OCI-M1 (cell line): ENCODE measurements around the gene TMEM190.
"Not testable (repeated sequence)": the region's sequence is repeated elsewhere in the genome, so short reads cannot be mapped to it uniquely, and the experiment has no call there.

ENCODE experiments used
- DNase-seq: peaks from one replicate; lab custom pipeline; 2025; lab: John Stamatoyannopoulos, UW

TMEM190 gene

DNA sequence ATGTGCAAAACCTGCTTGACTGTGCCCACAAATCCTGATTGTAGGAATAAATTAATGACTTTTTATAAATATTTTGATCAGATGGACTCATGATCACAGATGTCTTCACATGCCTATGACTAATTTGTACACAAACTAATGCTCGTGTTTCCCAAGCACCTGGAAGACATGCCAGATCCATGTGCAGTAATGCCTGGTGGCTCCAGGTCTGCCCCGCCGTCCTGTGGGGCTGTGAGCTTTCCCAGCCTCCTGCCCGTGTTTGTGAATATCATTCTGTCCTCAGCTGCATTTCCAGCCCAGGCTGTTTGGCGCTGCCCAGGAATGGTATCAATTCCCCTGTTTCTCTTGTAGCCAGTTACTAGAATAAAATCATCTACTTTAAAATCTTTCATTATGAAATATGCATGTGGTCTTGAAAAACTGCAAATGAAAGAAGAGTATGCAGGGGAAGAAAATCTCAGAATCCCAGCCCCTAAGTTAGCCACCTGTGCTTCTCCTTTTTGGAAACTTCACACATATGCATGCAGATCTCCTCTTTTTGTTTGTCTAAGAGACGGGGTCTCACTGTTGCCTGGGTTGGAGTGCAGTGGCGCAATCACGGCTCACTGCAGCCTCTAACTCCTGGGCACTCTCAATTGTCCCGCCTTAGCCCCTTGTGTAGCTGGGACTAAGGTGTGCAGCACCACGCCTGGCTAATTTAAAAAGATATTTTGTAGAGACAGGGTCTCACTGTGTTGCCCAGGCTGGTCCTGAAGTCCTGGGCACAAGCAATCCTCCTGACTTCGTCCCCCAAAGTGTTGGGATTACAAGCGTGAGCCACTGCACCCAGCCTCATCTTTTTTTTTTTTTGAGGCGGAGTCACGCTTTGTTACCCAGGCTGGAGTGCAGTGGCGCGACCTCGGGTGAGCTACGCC lies 15.3 kb downstream of the TMEM190 start:
- no peak for DNase-seq

DNA sequence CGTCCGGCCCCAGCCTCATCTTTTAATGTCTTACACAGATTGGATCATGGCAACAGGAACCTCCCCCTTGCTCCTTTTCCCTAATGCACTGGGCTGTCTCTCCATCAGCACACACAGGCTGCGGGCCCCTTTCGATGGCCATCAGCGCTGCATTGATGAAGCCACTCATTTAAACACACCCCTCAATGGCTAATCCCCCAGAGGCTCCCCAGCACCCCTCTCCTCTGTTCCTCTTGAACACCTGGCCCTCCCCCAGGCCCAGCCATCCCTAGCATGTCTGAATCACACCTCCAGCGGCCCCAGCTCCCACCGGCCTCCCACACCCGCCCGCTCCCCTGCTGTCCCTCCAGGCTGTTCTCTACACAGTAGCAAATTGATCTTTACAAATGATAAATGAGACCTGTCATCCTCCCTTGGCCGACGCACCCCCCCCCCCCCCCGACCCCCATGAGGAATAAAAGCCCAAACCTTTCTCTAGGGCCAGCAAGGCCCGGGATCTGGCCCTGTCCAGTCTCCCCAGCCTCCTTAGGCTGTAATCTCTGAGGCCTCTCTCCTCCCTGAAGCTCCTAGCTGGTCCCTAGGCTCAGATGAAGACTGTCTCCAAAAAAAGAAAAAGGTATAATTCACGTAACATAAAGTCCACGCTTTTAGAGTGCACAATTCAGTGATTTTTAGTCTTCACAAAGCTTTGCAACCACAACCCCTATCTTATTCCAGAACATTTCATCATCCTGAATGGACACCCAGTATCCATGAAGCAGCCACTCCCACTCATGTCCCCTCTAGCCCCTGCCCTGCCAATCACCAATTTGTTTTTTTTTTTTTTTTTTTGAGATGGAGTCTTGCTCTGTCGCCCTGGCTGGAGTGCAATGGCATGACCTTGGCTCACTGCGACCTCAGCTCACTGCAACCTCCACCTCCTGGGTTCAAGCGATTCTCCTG lies 16.5 kb downstream of the TMEM190 start:
- DNase-seq, result no peak

DNA sequence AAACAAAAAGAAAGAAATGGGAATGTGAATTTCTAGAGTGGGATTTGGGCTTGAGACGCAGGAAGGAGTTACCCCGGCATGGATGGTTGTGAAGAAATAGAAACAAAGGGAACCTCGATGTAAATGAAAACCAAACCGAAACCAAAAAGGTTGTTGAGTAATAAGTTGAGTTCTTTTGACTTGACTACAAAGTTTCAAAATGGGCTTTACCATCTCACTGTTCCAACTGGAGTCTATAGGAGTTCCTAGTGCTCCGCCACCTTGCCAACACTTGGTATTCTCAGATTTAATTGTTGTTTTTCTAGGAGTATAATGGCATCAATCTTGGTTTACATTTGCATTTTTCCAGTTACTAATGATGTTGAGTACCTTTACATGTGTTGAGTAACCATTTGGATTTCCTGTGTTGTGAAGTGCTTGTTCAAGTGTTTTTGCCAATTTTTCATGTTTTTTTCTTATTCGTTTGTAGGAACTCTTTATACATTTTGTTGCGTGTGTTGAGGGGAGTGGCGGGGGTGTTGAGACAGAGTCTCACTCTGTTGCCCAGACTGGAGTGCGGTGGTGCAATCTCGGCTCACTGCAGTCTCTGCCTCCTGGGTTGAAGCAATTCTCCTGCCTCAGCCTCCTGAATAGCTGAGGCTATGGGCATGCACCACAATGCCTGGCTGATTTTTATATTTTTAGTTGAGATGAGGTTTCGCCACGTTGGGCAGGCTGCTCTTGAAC lies 21.7 kb downstream of the TMEM190 start:
- no peak for DNase-seq

DNA sequence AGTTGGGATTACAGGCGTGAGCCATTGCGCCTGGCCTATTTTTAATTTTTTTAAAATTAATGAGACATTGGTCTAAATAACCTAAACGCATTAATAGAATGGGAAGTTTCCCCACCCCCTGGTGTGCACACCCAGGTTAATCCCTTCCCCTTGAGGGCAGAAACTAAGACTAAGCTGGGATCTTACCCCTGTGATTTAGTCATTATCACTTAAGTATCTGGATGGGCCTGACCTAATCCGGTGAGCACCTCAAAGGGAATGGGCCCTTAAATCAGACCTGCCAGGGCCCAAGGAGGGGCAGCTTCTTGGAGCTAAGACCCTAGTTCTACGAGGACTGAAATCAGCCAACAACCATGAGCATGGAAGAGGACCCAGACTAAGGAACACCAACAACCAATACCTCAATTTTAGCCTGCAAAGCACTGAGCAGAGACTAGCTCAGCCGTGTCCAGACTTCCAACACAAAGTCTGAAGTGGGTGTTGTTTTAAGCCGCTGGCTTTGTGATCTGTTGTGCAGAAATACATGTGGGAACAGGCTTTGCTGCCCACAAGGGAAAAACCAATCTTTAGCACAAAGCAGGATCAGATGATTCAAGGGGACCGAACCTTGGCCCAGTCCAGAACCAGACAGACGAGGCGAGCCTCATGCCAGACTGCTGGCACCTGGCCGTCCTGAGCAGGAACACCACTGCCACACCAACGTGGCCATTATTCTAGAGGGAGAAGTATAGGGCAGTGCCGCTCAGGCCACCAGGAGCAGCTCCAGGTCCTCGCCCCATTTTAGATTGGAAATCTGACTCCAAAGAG lies 23.9 kb downstream of the TMEM190 start:
- no peak for DNase-seq

DNA sequence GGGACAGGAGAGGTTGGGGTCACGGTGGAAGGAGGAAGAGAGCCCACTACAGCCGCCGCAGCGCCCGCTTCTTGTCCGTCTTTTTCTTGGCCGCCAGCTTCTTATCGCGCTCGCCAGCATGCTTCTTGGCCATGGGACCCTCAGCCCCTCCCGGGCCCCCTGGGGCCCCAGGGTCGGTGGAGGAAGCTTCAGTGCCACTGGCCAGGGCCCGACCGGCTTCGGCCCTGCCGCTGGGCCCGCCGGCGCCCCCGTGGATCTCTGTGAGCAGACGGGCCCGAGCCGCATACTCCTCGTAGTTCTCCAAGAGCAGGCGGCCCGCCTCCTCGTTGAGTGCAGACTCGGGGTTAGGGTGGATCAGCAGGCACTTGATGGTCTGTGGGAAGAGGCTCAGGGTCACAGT lies 24.8 kb downstream of the TMEM190 start:
- not testable (repeated sequence) for DNase-seq

DNA sequence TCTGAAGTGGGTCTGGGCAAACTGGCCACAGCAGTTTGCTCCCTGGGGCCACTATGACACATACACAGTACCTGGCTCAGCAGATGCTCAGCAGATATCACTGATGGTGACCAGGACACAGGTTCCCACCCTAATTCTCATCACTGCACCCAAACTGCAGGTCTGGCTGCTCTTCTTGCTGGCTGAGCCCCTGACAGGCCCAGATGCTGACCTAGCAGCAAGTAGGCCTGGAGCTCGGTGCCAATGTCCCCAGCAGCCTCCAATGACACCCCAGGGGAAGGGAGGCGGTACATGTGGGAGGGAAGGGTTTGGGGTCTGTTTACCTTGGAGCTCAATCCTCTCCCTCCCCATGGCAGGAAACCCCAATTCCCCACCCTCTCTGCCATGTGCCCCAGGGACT lies 25.9 kb downstream of the TMEM190 start:
- DNase-seq, result no peak

DNA sequence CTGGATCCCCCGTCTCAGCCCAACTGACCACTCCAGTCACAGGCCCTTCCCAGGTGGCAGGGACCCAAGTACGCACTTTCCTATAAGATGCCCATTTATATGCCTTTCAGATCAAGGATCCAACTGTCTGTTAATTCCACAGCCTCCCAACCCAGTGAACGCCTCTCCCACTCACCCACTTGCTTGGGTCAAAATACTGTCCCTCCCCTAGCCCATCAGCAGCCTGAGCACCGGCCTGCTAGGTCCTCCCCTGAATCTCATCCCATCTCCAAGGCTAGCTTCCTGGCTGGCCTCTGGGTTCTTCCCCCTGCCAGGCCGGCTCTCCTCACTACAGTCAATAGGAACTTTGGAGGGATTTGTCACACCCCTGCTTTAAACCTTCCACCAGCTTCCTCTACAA lies 29.0 kb downstream of the TMEM190 start:
- DNase-seq, result no peak

DNA sequence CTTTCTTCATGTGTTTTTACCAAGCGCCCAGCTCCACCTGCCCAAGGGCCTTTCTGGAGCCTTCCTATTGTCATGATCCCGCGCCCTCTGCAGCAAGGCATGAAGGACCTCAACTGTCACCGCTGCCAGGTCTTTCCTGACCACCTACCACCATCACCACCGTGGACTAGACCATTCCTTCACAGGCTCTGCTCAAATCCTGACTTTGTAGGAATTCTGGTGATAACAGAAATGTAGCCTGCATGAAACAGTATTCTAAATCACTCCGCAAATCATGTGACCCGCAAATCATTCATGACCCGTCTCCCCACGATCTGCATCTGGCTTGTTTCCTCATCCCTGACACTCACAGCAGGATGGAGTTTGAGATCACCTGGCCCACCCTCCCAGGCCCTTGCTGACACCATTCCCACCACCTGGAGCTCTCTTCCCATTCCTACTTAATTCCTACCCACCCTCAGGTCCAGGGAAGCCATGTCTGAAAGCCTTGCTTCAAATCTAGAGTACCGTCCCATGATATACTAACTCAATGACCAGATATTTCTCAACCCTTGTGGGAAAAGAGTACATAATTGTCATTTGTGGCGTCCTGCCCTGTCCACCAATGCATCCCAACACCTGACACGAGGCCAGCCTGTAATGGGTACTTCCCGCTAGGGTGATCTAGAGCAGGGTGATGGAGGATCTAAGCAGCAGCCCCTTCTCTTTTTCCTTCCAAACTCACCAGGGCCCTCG lies 29.6 kb downstream of the TMEM190 start:
- DNase-seq, result no peak

DNA sequence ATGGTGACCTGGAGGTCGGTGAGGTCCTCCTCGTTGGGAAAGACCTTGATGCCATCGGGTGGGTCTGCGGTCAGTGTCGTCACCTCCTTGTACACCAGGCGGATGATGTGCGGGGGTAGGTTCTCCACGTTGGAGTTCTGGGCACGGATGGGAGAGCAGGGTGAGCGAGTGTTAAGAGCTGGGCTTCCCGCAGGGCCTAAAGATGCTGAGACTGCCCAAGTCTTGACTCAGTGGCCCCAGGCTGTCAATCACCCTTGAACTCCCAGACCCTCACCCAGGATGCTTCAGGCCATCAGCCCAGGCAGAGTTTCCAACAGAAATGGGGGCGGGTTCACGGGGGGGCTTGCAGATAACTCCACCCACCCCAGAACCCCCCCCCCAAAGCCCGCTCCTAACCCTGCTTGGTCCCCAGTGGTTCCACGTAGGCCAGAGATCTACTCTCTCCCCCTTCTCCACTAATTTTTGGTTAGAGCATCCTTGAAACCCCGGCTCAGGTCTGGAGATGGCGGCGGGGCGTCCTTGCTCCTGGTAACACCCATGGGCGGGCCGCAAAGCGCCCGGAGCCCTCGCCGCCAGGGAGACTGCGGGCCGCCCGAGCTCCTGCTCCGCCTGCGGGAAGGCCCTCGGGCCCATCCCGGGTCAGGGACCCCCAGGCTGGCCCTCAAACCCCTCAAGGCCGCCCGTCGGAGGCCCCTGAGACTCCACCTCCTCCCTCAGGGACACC lies 30.4 kb downstream of the TMEM190 start:
- no peak for DNase-seq

DNA sequence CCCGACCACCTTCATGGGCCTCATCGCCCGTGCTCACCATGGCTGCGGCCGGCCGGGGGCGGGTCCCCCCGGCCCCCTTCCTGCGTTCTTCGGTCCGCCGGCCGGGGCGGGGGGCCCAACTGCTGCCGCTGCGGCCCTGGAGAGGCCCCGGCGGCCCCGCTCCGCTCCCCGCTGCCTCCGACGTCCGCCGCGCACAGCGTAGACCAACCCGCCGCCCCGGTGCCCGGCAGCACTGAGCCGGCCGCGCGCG lies 30.8 kb downstream of the TMEM190 start, which contains the start of gene UBE2S:
TSS of gene UBE2S (minus strand) at position 239 of the 250 bp plus-strand sequence. CDS start at position 40, 199 bp downstream.
- not testable (repeated sequence) for DNase-seq

DNA sequence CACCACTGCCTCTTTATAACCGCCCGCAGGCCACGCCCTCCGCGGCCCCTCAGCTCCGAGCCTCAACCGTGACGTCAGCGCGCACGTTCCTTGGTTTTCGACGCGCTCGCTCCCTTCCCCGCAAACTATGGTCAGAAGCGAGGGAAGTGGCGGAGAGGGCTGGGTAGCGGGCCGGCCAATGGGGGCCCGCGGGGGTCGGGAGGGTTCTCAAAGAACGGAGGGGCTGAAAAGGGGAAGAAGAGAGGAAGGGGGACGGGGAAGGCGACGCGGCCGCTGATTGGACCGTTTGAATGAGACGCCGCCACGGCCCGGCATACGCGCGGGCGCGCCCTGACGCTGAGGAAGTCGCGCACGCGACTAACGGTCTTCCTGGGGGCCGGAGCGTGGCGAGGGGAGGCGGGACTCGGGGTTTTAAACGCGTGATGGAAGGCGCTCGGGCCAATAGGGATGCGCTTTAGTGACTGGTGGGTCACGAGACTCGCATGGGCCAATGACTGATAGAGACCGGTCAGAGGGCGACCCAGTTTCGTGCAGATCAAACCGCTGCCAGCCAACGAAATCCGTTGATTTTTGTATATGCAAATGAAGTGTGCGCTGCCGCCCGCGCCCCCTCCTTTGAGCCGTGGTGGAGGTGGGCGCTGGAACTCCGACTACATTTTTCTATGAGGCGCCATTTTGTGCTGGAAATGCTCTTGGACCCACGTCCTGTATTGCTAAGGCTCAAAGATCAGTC lies 31.3 kb downstream of the TMEM190 start:
- peak; percentile 100 for DNase-seq

DNA sequence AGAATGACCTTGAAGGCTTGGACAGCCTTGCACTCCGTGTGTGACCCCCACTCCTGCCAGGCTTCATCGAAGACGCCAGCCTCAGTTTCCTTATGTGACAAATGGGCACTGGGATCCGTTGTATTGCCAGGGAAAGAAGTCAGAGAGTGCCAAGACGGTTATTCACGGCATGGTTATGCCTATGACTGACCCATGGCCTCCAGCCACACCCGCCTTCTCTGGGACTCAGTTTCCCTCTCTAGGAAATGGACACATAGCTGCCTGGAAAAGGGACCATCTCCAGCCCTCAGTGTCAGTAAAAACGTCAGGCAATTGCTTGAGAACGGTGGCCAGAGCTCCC lies 31.9 kb downstream of the TMEM190 start:
- peak; percentile 60 for DNase-seq

DNA sequence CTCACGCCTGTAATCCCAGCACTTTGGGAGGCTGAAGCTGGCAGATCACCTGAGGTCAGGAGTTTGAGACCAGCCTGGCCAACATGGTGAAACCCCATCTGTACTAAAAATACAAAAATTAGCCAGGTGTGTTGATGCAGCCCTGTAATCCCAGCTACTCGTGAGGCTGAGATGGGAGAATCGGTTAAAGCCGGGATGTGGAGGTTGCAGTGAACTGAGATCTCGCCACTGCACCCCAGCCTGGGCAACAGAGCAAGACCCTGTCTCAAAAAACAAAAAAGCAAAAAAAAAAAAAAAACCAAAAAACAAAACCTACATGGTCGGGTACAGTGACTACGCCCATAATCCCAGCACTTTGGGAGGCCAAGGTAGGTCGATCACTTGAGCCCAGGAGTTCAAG lies 32.6 kb downstream of the TMEM190 start:
- not testable (repeated sequence) for DNase-seq

DNA sequence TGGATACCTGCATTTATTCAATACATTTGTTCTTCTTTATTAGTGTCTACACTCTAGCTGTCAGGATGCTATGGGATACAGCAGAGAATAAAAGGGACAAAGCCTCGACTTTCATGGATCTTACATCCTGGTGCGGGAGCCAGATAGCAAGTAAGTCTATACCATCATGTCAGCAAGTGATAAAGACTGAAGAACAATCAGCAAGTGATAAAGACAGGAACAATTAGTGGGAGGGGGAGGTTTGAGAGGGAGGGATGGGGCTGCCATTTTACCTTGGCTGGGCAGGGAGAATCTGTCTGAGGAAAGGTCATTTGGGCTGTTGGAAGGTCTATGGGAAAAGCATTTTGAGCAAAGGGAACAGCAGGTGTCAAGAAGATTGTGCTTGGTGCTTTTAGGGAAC lies 33.5 kb downstream of the TMEM190 start:
- DNase-seq, result no peak

DNA sequence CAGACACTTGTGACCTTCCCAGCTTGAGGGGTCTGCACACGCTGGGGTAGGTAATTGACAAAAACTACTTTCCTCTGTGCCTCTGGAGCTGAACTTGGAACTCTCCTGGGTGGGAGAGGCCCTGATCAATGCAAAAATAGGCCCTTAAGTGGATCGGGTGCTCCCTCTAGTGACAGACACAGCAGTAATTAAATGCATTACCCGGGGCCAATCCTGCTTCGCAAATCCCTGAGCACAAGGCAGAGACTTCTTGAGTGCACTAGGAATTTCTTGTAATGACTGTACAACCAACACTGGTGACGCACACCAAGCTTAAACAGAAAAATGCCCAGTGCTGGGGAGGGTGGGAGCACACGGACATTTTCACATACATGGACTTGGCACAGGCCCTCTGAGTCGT lies 41.6 kb downstream of the TMEM190 start:
- peak; percentile 86 for DNase-seq

DNA sequence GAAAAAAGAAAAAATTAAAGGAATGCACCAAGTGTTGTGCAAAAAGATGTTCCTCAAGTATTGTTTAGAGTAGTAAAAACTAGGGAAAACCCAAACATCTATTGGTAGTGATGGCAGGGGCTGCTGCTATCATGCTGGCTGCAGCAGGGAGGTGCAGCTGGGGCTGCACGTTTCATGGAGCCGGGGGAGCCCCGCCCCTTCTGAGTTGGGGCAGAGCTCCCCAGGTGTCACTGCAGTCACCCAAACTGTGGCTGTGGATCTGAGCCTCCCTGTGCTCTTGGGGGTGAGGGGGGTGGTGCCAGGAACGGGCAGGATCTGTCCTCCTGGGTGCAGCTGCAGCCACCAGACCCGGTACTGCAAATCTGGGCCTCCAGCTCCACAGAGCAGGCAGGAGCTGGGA lies 42.5 kb downstream of the TMEM190 start:
- no peak for DNase-seq

DNA sequence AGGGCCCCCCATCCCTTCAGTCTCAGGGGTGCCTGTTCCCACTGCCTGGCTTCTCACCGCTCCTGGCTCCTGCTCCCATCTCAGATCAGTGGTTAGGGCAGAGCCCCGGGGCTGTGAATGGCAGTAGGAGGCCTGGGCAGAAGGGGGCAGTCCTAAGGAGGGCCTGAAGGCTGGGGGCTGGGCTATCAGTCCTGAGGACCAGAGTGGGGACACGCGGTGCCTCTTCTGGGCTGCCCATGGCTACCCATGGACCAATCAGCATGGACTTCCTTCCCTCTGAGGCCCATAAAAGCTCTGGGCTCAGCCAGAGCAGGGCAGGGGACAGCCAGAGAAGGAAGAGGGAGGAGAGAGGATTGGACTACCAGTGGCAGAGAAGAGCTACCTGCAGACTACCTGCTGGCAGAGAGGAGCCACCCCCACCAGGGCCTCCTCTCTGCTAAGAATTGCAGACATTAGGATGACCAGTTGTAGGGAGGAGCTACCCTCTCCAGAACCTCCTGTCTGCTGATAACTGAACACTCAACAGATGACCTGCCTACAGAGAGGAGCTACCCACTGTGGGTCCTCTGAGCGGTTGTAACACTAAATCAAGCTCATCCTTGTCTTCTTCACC lies 43.1 kb downstream of the TMEM190 start:
- DNase-seq, result no peak

DNA sequence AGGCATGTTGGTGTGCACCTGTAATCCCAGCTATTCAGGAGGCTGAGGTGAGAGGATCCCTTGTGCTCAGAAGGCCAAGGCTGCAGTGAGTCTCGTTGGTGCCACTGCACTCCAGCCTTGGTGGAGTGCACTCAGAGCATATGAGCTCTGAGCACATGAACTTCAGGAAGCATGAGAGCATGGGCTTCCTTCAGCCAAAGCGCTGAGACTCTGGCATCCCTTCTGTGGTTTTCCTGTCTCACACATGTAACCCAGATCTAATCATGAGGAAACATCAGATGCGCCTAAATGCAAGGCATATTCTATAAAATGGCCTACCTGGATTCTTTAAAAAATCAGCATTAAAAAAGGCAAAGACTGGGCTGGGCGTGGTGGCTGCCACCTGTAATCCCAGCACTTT lies 44.7 kb downstream of the TMEM190 start:
- not testable (repeated sequence) for DNase-seq
